HG02943 (cell line): ENCODE data around the gene CD37.
"Not testable (repeated sequence)": the region's sequence is repeated elsewhere in the genome, so short reads cannot be mapped to it uniquely, and the experiment has no call there.

Experiments used
- ATAC-seq: cut with Tn5 transposase; IDR thresholded peaks from one replicate; pipeline ENCODE4 v1.9.1; 2021; ENCODE audit warnings: mild to moderate bottlenecking, low read depth, moderate library complexity; ENCODE audit not compliant: unreplicated experiment

CD37 gene

DNA sequence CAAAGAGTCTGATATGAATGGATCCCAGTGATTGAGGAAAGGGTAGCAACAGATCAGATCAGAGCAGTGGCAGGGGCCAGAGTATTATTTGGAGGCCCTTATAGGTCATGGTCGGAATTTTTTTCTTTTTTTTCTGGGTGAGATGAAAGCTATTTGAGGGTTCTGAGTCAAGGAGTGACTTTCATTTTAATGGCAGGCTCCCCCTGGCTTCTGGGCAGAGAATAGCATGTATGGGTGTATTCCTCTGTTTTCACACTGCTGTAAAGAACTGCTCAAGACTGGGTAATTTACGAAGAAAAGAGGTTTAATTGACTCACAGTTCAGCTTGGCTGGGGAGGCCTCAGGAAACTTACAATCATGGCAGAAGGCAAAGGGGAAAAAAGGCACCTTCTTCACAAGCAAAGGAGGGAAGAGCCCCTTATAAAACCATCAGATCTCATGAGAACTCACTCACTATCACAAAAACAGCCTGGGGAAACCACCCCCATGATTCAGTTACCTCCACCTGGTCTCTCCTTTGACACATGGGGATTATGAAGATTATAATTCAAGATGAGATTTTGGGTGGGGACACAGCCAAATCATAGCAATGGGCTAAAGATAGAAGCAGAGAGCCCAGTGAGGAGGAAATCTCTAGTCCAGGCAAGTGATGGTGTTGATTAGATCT is 7.2 kb upstream of the CD37 start:
- no peak for ATAC-seq

GRCh38 chr19:49328741-49329140 is 6.5 kb upstream of the CD37 start:
- ATAC-seq = no peak

- ATAC-seq = not testable (repeated sequence)
Observed at GRCh38 chr19:49331187-49331586, 4.0 kb upstream of the CD37 start.

DNA sequence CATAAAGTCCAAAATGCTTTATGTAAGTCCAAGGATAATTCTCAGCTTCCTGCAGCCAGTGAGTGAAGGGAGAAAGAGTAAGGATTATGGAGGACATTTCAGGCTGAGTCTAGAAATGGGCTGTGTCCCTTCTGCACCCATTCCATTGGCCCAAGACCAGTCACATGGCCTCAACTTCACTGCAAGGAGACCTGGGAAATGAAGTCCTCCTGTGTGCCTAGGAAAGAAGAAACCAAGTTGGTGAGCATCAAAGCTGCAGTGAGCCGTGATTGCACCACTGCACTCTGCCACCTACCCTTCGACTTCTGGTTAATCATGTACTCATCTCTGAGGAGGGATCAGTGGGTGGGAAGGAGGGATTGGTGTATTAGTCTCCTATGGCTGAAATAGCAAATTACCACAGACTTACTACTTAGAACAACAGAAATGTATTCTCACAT is 3.6 kb upstream of the CD37 start:
- no peak for ATAC-seq

- ATAC-seq = not testable (repeated sequence)
Observed at GRCh38 chr19:49332691-49333417, 2.4 kb upstream of the CD37 start.

GRCh38 chr19:49333418-49333805 is 1.8 kb upstream of the CD37 start:
- peak; percentile 7 for ATAC-seq

DNA sequence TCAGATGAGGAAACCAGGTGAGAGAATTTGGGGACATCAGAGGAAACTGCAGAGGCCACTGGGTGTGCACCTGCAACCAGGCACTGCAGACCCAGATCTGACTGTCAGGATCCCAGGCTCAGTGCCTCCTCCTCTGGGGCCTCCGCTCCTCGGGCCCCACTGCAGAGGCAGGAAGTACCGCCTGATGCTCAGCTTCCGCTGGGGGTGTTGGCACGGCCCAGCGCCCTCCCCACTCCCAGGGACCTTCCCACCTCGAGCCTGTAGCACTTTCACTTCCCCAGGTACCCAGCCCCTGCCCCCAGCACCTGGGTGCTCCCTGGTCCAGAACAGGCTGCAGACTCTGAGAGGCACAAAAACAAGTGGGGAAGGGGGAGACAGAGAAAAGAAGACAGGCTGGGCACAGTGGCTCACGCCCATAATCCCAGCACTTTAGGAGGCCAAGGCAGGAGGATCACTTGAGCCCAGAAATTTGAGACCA is 1.4 kb upstream of the CD37 start:
- ATAC-seq = peak; percentile 49

DNA sequence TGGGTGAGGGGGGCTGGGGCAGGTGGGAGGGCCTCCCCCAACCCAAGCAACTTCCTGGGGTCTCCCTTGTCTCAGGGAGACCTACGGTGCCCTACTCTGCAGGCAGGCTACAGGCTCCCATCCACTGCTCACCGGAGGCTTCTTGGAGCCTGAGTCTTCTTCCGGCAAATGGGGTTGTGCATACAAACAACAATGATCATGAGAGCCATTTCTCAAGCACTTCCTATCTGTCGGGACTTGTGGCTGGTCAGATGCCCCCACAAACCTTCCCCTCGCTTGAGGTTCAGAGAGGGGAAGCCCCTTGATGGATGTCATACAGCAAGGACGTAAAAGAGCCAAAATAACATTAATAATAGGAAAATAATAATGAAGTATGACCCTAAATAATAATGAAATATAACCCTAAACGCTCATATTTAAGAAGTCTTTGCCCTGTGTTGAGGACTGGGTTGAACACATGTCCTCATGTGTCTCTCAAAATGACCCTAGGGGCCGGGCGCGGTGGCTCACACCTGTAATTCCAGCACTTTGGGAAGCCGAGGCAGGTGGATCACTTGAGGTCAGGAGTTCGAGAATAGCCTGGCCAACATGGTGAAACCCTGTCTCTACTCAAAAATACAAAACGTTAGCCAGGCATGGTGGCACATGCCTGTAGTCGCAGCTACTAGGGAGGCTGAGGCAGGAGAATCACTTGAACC is 727 bp downstream of the CD37 start:
- ATAC-seq = no peak

DNA sequence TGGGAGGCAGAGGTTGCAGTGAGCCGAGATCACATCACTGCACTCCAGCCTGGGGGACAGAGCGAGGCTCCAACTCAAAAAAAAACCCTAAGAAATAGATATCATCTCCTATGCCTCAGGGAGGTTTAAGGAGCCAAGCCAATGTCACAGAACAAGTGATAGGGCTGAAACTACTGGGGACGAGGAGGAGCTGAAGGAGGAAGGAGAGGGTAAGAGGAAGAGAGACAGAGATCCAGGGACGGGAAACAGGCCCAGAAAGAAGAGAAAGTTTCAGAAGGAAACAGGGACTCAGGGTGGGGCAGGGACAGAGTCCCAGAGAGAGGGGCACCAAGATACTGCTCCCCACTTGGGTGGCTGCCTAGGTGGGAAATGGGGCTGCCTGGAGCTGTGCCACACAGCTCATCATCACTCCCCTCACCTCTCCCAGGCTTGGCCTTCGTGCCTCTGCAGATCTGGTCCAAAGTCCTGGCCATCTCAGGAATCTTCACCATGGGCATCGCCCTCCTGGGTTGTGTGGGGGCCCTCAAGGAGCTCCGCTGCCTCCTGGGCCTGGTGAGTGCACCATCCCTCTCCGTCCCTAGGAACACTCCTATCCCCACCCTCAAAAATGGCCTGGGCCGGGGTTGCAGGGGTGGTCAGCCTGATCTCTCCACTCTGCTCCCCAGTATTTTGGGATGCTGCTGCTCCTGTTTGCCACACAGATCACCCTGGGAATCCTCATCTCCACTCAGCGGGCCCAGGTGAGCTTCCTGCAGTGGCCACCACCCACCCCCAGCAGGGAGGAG is 1.5 kb downstream of the CD37 start:
- ATAC-seq = no peak

DNA sequence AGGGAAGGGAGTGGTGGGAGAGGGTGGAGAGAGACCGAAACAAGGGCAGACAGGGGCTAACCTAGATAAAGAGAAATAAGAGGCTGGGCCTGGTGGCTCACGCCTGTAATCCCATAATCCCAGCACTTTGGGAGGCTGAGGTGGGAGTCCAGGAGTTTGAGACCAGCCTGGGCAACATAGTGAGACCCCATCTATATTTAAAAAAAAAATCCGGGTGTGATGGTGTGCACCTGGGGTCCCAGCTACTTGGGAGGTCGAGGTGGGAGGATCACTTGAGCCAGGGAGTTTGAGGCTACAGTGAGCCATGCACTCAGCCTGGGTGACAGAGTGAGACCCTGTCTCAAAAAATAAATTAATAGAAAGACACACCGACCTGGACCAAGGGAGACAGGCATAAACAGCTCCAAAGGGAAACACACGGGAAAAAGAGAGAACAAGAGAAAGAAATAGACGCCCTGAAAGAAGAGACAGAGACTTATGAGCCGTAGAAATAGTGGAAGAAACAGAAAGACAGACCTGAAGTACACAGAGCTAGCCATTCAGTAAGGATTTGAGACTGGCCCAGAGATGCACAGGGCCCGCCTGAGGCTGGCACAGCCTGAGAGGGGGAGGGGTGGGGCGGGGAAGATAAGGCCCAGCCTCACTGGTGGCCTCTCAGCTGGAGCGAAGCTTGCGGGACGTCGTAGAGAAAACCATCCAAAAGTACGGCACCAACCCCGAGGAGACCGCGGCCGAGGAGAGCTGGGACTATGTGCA is 2.2 kb downstream of the CD37 start:
- ATAC-seq = no peak

DNA sequence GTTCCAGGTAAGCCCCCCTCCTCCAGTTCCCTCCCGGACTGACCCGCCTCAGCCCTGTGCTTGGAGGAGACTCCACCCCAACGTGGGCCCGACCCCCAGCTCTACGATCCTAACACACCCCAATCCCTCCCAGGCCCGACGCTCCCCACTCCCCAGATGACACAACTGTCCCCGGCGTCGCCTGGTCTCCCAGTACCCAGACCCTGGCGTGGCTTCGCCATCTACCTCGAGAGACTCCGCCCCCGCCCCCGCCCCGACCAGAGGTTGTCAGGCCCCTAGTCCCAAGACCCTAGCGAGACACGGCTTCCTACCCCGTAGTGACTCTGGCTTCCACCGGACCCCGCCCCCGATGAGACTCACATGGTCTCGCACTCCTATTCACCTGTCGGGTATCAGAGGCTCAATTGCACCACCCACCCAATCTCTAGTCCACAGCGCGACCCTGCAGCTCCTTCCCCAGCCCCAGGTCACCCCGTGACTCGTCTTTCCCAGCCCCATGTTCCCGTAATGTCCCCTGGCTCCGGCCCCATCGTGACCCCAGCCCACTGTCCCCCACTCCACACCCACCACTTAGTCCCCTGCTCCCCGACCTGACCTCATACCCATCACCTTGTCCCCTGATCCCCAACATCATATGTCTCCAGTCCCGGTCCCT is 2.9 kb downstream of the CD37 start:
- no peak for ATAC-seq

DNA sequence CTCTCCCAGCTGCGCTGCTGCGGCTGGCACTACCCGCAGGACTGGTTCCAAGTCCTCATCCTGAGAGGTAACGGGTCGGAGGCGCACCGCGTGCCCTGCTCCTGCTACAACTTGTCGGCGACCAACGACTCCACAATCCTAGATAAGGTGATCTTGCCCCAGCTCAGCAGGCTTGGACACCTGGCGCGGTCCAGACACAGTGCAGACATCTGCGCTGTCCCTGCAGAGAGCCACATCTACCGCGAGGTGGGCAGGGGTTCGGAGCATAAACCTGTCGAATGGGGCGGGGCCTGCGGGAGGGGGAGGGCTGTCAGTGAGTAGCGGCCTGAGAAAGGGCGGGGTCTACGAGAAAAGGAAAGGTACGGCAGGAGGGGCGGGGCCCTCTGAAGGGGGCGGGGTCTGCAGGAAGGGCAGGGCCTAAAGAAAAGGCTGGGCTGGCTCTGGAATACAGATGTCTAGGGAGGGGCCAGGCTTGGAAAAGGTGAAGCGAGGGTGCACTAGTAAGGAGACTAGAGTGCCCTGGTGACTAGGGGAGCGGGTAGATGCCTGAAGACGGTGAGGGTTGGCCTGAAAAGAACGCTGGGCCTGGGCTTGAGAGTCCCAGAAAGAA is 3.6 kb downstream of the CD37 start:
- no peak for ATAC-seq

DNA sequence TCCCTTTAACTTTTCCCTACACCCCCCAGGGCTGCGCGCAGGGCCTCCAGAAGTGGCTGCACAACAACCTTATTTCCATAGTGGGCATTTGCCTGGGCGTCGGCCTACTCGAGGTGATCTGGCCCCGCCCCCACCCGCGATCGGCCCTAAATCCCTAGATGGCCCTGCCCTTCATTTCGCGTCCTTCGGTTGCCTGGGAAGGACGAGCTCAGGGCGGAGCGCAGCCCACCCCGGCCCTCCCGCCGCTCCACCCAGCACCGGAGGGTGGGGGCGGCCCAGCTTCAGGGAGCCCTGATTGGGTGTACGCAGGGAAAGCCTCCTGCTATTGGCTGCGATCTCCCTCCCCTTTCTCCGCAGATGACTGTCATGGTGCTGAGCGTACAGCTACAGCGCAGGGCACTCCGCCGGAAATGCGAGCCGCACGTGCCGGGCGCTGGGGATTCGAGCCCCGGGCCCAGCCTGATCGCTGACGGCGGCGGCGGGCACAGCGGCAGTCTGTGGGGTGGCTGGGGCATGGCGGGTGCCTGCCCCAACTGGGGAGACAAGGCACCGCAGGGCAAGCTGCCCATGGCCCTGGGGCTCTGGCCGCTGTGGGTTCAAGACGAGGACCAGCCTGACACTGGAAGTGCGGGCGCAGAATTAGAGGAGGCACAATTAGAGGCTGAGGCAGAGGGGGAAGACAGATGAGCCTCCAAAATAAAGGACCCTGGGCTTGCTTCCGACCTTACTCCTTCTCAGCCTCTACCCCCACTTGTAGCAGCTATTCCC is 4.3 kb downstream of the CD37 start:
- no peak for ATAC-seq

DNA sequence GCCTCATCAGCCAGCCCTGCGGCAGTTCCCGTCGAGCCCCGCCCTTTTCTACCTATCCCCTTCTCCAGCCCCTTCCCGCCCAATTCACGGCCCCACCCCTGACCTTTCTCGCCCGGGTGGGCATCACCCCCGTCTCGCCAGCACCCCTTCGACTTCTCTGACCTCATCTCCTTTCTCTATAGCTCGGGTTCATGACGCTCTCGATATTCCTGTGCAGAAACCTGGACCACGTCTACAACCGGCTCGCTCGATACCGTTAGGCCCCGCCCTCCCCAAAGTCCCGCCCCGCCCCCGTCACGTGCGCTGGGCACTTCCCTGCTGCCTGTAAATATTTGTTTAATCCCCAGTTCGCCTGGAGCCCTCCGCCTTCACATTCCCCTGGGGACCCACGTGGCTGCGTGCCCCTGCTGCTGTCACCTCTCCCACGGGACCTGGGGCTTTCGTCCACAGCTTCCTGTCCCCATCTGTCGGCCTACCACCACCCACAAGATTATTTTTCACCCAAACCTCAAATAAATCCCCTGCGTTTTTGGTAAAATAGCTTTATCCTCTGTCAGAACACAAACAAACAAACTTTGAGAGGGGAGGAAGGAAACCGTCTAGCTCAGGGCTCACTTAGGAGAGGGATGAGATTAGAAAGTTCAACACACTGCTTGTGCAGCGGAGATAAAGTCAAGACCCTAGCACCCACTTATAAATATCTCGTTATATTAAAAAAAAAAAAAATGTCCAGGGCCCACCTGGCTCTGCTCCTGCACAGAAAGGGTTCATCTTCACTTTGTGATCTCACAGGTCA is 5.1 kb downstream of the CD37 start:
- peak; percentile 68 for ATAC-seq

GRCh38 chr19:49340865-49341718 is 5.9 kb downstream of the CD37 start:
- no peak for ATAC-seq

GRCh38 chr19:49342291-49342721 is 7.1 kb downstream of the CD37 start:
- no peak for ATAC-seq

DNA sequence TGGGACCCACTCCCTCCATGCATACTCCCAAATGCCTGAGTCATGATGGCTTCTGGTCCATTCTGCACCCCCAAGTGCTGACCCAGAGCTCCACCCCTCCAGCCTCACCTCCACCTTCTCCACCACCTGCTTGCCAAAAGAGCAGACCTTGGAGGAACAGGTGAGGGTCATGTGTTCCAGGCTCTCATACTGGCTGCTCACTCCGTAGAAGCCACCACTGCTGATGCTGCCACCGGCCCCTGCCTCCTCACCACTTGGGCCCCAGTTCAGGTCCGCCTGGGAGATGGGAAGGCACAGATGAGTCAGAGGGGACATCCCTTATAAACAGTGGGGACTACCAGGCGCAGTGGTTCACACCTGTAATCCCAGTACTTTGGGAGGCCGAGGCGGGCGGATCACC is 7.9 kb downstream of the CD37 start:
- no peak for ATAC-seq
